Measurements from ENCODE around the gene SLC6A8. TPM values are rescaled to one million over a fixed set of nuclear protein-coding genes. Genes with fewer than 3 reads are reported as not detected.

The SLC6A8 gene
- total RNA-seq, 2 experiments from 2014 or later = not detected

DNA sequence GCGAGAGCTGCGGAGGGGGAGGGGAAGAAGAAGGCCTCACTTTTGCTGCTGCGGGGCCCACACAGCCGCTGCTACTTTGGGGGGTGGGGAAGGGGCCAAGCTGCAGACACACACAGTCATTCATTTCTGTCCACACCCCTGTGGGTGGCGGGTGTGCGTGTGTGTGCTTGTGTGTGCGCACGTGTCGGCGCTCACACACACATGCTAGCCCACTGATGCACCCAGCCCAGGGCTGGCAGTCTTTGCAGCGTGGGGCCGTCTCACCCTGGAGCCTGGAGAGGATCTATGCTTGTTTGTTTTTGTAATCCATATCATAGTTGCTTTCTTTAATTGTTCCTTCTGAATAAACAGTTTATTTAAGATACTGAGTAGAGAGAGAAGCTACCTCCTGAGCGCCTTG is 36.8 kb upstream of the SLC6A8 start:
- no peaks in the 10 kb centered on the region for H4K20me1 ChIP-seq (ENCODE audit: insufficient read depth, low read length)
- H3K36me3 ChIP-seq (ENCODE audit: insufficient read depth, low read length) = no peaks in the 10 kb centered on the region
- no peak for DNase-seq (ENCODE audit: low spot score)
- H3K79me2 ChIP-seq (ENCODE audit: insufficient read depth, low read depth, low read length) = no peaks in the 10 kb centered on the region
- BruUV-seq (replicated peaks) = no TSS peak
- H3K9me2 ChIP-seq (ENCODE audit: insufficient read depth, low read length) = no peaks in the 10 kb centered on the region
- POLR2A ChIA-PET = no interaction called here
- H3K4me3 ChIP-seq (ENCODE audit: low read depth, low read length, poor library complexity, severe bottlenecking) = no peak overlapping the region
- H3K4me2 ChIP-seq (ENCODE audit: low read length) = no peak overlapping the region
- CTCF ChIA-PET (ENCODE audit: unreplicated experiment) = no interaction called here
- H2AFZ ChIP-seq (ENCODE audit: low read length) = no peak overlapping the region
- H3K9me3 ChIP-seq (ENCODE audit: low read length) = no peaks in the 10 kb centered on the region
- H3K4me1 ChIP-seq (ENCODE audit: insufficient read depth, low read length, poor library complexity, severe bottlenecking) = no peaks in the 10 kb centered on the region
- H3K27ac ChIP-seq (ENCODE audit: low read depth, low read length, poor library complexity, severe bottlenecking) = no peak overlapping the region
- intact Hi-C loops (cut with micrococcal nuclease; ENCODE audit: unreplicated experiment) = no loop called here
- TF ChIP-seq CTCF (conservative IDR thresholded peaks at IDR 0.05; ENCODE audit: low read length) (no peak), EZH2phosphoT487 (IDR thresholded peaks at IDR 0.05; ENCODE audit: borderline replicate concordance, low read depth, low read length) (no peak)

DNA sequence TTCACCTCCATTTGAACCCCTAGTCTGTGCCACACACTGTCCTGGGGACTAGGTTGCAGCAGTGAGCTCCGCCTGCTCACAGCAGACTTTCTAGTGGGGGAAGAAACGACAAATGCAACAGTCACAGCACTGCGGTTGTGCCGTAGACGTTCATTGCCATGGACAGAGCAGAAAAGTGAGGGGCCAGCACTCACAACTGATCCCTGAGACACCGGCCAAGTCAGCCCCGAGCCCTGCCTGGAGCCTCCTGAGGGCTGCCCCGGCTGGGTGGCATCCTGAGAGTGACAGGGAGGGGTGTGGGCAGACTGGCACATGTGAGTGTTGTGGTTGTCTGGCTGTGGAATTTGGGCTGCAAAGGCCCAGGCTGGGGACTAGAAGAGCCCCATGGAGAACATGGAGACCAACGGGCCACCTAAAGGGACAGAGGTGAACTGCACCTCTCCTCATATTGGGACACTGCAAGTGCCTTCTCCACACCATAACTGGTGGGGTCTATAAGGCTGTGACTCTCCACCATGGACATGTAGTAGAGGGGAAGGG is 36.1 kb upstream of the SLC6A8 start:
- no peak overlapping the region for H3K27ac ChIP-seq (ENCODE audit: low read depth, low read length, poor library complexity, severe bottlenecking)
- no peaks in the 10 kb centered on the region for H3K9me3 ChIP-seq (ENCODE audit: low read length)
- POLR2A ChIA-PET = no interaction called here
- intact Hi-C loops (cut with micrococcal nuclease; ENCODE audit: unreplicated experiment) = no loop called here
- no peak overlapping the region for H3K4me2 ChIP-seq (ENCODE audit: low read length)
- H3K4me1 ChIP-seq (ENCODE audit: insufficient read depth, low read length, poor library complexity, severe bottlenecking) = no peaks in the 10 kb centered on the region
- no peak overlapping the region for H3K4me3 ChIP-seq (ENCODE audit: low read depth, low read length, poor library complexity, severe bottlenecking)
- H2AFZ ChIP-seq (ENCODE audit: low read length) = no peak overlapping the region
- H3K79me2 ChIP-seq (ENCODE audit: insufficient read depth, low read depth, low read length) = no peaks in the 10 kb centered on the region
- H3K36me3 ChIP-seq (ENCODE audit: insufficient read depth, low read length) = no peaks in the 10 kb centered on the region
- BruUV-seq (replicated peaks) = no TSS peak
- no peak for TF ChIP-seq EZH2phosphoT487 (IDR thresholded peaks at IDR 0.05; ENCODE audit: borderline replicate concordance, low read depth, low read length)
- TF ChIP-seq CTCF (conservative IDR thresholded peaks at IDR 0.05; ENCODE audit: low read length) = peak; percentile 54
- no peaks in the 10 kb centered on the region for H4K20me1 ChIP-seq (ENCODE audit: insufficient read depth, low read length)
- CTCF ChIA-PET (ENCODE audit: unreplicated experiment) = no interaction called here
- peak; percentile 24 for DNase-seq (ENCODE audit: low spot score)
- H3K9me2 ChIP-seq (ENCODE audit: insufficient read depth, low read length) = no peaks in the 10 kb centered on the region

- no peaks in the 10 kb centered on the region for H3K9me2 ChIP-seq (ENCODE audit: insufficient read depth, low read length)
- no peak overlapping the region for H3K4me3 ChIP-seq (ENCODE audit: low read depth, low read length, poor library complexity, severe bottlenecking)
- H3K4me1 ChIP-seq (ENCODE audit: insufficient read depth, low read length, poor library complexity, severe bottlenecking) = no peaks in the 10 kb centered on the region
- POLR2A ChIA-PET = interaction anchor here (0.6 kb wide), 1 partner anchor 103 kb away, joined by 4 read pairs; no protein-coding TSS in a partner anchor
- TF ChIP-seq CTCF (conservative IDR thresholded peaks at IDR 0.05; ENCODE audit: low read length) = no peak
- TF ChIP-seq EZH2phosphoT487 (IDR thresholded peaks at IDR 0.05; ENCODE audit: borderline replicate concordance, low read depth, low read length) = no peak
- no peaks in the 10 kb centered on the region for H3K36me3 ChIP-seq (ENCODE audit: insufficient read depth, low read length)
- no peak overlapping the region for H2AFZ ChIP-seq (ENCODE audit: low read length)
- no peaks in the 10 kb centered on the region for H3K9me3 ChIP-seq (ENCODE audit: low read length)
- BruUV-seq (replicated peaks) = no TSS peak
- no peaks in the 10 kb centered on the region for H3K79me2 ChIP-seq (ENCODE audit: insufficient read depth, low read depth, low read length)
- DNase-seq (ENCODE audit: low spot score) = no peak
- H3K4me2 ChIP-seq (ENCODE audit: low read length) = no peak overlapping the region
- no peaks in the 10 kb centered on the region for H4K20me1 ChIP-seq (ENCODE audit: insufficient read depth, low read length)
- CTCF ChIA-PET (ENCODE audit: unreplicated experiment) = no interaction called here
- intact Hi-C loops (cut with micrococcal nuclease; ENCODE audit: unreplicated experiment) = no loop called here
- no peak overlapping the region for H3K27ac ChIP-seq (ENCODE audit: low read depth, low read length, poor library complexity, severe bottlenecking)
Measured at GRCh38 chrX:153653556-153653955, 34.2 kb upstream of the SLC6A8 start.
